CD4-positive, alpha-beta T cell treated with Interleukin-15 for 1 hour (primary cell): ENCODE data around the gene TMEM222.
"Not testable (repeated sequence)": the region's sequence is repeated elsewhere in the genome, so short reads cannot be mapped to it uniquely, and the experiment has no call there.

ENCODE experiments used
- DNase-seq: peaks from one replicate; pipeline ENCODE4 v3.0.0-alpha.2; 2020

TMEM222 gene

DNA sequence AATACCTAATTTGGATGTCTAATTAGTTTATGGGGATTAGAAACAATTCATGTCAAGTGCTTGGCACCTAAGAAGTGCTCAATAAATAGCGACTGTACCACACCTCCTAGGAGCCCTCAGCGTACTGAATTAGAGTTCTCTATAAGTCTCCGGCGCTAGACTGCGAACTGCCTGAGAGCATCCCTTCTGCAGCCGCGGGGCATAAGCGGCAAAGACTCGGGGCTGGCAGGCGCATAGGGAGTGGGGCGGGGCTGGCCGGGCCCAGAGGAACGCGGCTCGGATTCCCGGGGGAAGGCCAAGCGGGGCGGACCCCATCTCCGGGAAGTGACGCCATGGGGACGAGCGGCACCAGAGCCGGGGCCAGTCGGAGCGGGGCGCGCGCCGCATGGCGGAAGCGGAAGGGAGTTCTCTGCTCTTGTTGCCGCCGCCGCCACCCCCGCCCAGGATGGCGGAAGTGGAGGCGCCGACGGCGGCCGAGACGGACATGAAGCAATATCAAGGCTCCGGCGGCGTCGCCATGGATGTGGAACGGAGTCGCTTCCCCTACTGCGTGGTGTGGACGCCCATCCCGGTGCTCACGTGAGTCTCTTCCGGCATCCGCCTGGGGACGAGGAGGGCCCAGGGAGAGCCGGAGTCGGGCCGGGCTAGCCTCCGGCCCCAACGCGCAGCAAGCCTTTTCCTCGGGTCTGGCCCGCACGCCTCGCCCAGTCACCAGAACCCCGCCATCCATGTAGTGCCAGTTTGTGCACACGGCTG lies at the start of gene TMEM222:
Gene TMEM222, plus strand, starts transcription at position 351 of the 756 bp plus-strand sequence. Its CDS starts 35 bp downstream, at position 386.
- peak; percentile 97 for DNase-seq

- no peak for DNase-seq
Measured at GRCh38 chr1:27274204-27274603, 47.8 kb upstream of the TMEM222 start.

DNA sequence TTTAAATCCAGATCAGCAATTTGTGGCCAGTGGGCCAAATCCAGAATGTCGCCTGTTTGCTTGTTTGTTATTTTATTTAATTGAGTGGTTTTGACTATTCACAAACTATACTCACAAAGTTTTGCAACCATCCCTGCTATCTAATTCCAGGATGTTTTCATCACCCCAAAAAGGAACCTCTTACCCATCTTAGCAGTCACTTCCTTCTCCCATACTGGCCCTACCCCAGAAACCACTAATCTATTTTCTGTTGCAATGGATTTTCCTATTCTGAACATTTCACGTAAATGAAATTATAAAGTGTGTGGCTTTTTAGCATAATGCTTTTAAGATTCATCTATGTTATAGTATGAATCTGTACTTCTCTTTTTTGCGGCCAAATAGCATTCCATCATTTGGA lies 46.3 kb upstream of the TMEM222 start:
- DNase-seq: no peak

DNA sequence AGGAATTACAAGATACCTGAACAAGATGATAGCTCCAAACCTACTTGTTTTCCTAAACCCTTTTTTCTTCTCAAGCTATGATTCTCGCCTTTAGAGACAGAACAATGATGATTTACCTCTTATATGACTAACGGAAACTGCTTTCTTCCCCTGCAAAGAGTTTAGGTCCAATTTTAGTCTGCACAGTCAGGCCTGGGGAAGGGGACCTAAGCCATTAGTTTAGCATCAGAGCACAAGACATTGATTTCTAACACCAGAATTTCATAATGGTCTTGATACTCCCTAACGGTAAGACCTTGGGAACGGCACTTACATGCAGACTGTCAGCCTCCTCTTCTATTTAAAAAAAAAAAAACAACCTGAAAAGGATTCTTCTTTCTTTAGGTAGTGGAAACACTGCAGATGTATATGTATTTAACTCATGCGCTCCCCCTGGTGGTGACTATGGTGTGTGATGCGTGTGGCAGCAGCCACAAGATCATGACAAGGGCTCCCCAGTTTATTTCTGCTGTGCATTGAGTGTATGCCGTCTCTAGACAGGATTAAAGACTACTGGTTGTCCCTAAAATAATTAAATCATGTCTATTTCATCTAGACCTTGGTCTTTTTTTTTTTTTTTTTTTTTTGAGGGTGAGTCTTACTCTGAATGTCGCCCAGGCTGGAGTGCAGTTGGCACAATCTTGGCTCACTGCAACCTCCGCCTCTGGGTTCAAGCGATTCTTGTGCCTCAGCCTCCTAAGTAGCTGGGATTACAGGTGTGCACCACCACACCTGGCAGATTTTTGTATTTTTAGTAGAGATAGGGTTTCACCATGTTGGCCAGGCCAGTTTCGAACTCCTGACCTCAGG lies 37.3 kb upstream of the TMEM222 start:
- DNase-seq: peak; percentile 81

- DNase-seq: no peak
Measured at GRCh38 chr1:27285274-27285660, 36.7 kb upstream of the TMEM222 start.

GRCh38 chr1:27285821-27286220 lies 36.1 kb upstream of the TMEM222 start:
- not testable (repeated sequence) for DNase-seq

DNA sequence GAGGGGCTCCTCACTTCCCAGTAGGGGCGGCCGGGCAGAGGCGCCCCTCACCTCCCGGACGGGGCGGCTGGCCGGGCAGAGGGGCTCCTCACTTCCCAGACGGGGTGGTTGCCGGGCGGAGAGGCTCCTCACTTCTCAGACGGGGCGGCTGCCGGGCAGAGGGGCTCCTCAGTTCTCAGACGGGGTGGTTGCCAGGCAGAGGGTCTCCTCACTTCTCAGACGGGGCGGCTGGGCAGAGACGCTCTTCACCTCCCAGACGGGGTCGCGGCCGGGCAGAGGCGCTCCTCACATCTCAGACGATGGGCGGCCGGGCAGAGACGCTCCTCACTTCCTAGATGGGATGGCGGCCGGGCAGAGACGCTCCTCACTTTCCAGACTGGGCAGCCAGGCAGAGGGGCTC lies 32.8 kb upstream of the TMEM222 start:
- not testable (repeated sequence) for DNase-seq

- no peak for DNase-seq
Measured at GRCh38 chr1:27290581-27290980, 31.4 kb upstream of the TMEM222 start.

DNA sequence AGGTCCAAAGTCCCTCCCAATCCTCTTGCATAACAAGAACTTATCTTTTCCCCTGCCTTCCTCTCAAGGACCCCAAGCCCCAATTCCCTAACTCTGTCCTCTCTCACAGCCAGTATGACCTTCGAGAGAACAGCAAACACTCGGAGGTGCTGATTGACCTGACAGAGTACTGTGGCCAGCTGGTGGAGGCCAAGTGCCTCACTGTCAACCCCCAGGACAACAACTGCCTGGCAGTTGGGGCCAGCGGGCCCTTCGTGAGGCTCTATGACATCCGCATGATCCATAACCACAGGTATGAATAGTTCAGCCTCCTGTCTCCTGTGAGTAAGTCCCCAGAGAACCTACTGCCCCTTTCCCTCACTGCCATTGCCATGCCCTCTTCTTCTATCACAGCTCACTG lies 29.9 kb upstream of the TMEM222 start:
- no peak for DNase-seq

DNA sequence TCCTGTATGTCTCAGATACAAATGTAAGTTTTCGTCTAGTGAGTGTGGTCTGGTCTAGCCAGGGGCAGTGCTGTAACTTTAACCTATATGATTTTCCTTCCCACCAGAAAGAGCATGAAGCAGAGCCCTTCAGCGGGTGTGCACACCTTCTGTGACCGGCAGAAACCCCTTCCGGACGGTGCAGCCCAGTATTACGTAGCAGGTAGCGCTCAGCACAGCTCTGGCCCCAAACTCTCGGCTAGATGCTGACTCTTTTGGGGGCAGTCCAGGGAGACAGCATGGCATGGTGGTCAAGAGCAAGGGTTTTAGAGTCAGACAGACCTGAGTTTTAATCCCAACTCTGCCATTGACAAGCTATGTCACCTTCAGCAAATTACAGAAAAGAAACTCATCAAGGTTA lies 28.0 kb upstream of the TMEM222 start:
- no peak for DNase-seq

- DNase-seq: peak; percentile 44
Measured at GRCh38 chr1:27296773-27297291, 25.1 kb upstream of the TMEM222 start.

DNA sequence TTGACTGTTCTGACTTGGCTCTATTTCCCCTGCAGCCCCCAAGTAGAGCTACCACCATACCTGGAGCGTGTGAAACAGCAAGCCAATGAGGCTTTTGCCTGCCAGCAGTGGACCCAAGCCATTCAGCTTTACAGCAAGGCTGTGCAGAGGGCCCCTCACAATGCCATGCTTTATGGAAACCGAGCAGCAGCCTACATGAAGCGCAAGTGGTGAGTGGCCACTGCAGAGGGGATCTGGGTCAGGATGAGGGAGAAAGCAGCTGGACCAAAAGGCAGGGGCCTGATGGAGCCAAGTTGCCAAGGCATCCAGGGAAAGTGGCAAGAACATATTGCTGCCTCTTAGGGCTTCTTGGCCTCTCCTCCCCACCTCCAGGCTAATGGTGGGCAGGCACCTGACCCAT lies 24.1 kb upstream of the TMEM222 start:
- no peak for DNase-seq

GRCh38 chr1:27298632-27299384 lies 23.2 kb upstream of the TMEM222 start:
- no peak for DNase-seq

GRCh38 chr1:27299385-27300271 lies 22.3 kb upstream of the TMEM222 start:
- no peak for DNase-seq

GRCh38 chr1:27300341-27301051 lies 21.5 kb upstream of the TMEM222 start:
- peak; percentile 79 for DNase-seq

DNA sequence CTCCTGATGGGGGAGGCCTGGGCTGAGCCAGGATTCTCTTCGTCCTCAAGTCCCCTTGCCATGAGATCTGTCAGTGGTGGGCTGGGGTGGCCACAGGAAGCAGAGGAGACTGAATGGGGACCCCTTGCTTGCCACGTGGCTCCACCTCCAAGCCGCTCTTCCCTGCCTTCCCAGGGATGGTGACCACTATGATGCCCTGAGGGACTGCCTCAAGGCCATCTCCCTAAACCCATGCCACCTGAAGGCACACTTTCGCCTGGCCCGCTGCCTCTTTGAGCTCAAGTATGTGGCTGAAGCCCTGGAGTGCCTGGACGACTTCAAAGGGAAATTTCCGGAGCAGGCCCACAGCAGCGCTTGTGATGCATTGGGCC lies 20.9 kb upstream of the TMEM222 start:
- DNase-seq: no peak

- no peak for DNase-seq
Measured at GRCh38 chr1:27301582-27302199, 20.3 kb upstream of the TMEM222 start.

GRCh38 chr1:27302612-27303011 lies 19.4 kb upstream of the TMEM222 start:
- DNase-seq: no peak

DNA sequence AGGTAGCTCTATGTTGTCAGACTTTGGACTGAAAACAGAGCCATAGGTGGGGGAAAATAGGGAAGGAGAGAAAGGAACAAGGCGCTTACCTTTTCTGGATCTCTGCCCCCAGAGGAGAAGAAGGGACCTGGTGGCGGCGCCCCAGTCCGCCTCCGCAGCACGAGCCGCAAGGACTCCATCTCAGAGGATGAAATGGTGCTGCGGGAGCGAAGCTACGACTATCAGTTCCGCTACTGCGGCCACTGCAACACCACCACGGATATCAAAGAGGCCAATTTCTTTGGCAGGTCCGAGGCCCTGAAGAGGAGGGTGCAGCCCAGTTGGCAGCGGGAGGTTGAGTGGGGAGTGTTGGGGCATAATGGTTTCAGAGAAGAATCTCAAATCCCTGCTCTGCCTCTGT lies 18.5 kb upstream of the TMEM222 start:
- DNase-seq: no peak

- DNase-seq: no peak
Measured at GRCh38 chr1:27306071-27306470, 15.9 kb upstream of the TMEM222 start.
